ENCODE results near the gene SUOX.

The SUOX gene

DNA sequence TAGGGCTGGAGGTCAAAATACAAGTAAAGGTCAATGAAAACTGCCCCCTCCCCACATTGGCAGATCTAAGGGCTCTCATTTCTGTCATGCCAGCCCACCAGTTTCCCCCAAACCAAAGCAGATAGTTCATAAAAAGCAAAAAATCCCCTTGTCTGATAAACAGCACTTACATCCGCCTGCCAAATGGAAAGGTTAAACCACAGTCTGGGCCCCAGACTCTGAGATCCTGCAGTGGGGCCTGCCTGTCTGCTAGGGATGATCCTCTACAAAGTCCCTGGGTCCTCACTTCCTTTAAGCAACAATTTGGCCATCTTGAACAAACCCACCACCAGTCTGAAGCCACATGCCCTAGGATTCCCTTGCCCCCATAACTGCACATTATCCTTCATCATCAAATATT, 34.9 kb downstream of the SUOX start:
- no peaks in the 10 kb centered on the region for H3K27me3 ChIP-seq (replicated peaks; ENCODE audit: control insufficient read depth, insufficient read depth, low read length)
- peaks cover 2% of the 10 kb centered on the region for H3K36me3 ChIP-seq (ENCODE audit: control insufficient read depth, insufficient read depth, low read length)
- H3K4me3 ChIP-seq (replicated peaks; ENCODE audit: low read depth, low read length) = no peak overlapping the region
- no peak for DNase-seq (ENCODE audit: extremely low read depth, insufficient read length)
- TF ChIP-seq, protein P1, sequence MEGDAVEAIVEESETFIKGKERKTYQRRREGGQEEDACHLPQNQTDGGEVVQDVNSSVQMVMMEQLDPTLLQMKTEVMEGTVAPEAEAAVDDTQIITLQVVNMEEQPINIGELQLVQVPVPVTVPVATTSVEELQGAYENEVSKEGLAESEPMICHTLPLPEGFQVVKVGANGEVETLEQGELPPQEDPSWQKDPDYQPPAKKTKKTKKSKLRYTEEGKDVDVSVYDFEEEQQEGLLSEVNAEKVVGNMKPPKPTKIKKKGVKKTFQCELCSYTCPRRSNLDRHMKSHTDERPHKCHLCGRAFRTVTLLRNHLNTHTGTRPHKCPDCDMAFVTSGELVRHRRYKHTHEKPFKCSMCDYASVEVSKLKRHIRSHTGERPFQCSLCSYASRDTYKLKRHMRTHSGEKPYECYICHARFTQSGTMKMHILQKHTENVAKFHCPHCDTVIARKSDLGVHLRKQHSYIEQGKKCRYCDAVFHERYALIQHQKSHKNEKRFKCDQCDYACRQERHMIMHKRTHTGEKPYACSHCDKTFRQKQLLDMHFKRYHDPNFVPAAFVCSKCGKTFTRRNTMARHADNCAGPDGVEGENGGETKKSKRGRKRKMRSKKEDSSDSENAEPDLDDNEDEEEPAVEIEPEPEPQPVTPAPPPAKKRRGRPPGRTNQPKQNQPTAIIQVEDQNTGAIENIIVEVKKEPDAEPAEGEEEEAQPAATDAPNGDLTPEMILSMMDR (IDR thresholded peaks at IDR 0.05; ENCODE audit: insufficient read depth, low read length, poor library complexity, severe bottlenecking) = no peak

- Histone ChIP-seq H3K4me3 (replicated peaks; ENCODE audit: low read depth, low read length) (no peak overlapping the region), H3K27me3 (replicated peaks; ENCODE audit: control insufficient read depth, insufficient read depth, low read length) (no peaks in the 10 kb centered on the region), H3K36me3 (ENCODE audit: control insufficient read depth, insufficient read depth, low read length) (peaks cover 2% of the 10 kb centered on the region)
- TF ChIP-seq, protein P1 (IDR thresholded peaks at IDR 0.05; ENCODE audit: insufficient read depth, low read length, poor library complexity, severe bottlenecking) = no peak
- no peak for DNase-seq (ENCODE audit: extremely low read depth, insufficient read length)
Observed at GRCh38 chr12:56034586-56035332, 37.7 kb downstream of the SUOX start.

GRCh38 chr12:56037161-56037560, 40.1 kb downstream of the SUOX start:
- DNase-seq (ENCODE audit: extremely low read depth, insufficient read length) = no peak
- Histone ChIP-seq H3K4me3 (replicated peaks; ENCODE audit: low read depth, low read length) (no peak overlapping the region), H3K27me3 (replicated peaks; ENCODE audit: control insufficient read depth, insufficient read depth, low read length) (no peaks in the 10 kb centered on the region), H3K36me3 (ENCODE audit: control insufficient read depth, insufficient read depth, low read length) (peaks cover 2% of the 10 kb centered on the region)
- TF ChIP-seq, protein P1 (IDR thresholded peaks at IDR 0.05; ENCODE audit: insufficient read depth, low read length, poor library complexity, severe bottlenecking) = no peak

- TF ChIP-seq, protein P1 (IDR thresholded peaks at IDR 0.05; ENCODE audit: insufficient read depth, low read length, poor library complexity, severe bottlenecking) = no peak
- Histone ChIP-seq H3K4me3 (replicated peaks; ENCODE audit: low read depth, low read length) (no peak overlapping the region), H3K27me3 (replicated peaks; ENCODE audit: control insufficient read depth, insufficient read depth, low read length) (no peaks in the 10 kb centered on the region), H3K36me3 (ENCODE audit: control insufficient read depth, insufficient read depth, low read length) (peaks cover 2% of the 10 kb centered on the region)
- DNase-seq (ENCODE audit: extremely low read depth, insufficient read length) = no peak
Observed at GRCh38 chr12:56038022-56038655, 41.1 kb downstream of the SUOX start.

GRCh38 chr12:56040151-56040550, 43.1 kb downstream of the SUOX start:
- peaks cover 7% of the 10 kb centered on the region for H3K36me3 ChIP-seq (ENCODE audit: control insufficient read depth, insufficient read depth, low read length)
- no peak overlapping the region for H3K4me3 ChIP-seq (replicated peaks; ENCODE audit: low read depth, low read length)
- no peak for DNase-seq (ENCODE audit: extremely low read depth, insufficient read length)
- TF ChIP-seq, protein P1 (IDR thresholded peaks at IDR 0.05; ENCODE audit: insufficient read depth, low read length, poor library complexity, severe bottlenecking) = no peak
- H3K27me3 ChIP-seq (replicated peaks; ENCODE audit: control insufficient read depth, insufficient read depth, low read length) = no peaks in the 10 kb centered on the region

All from GM06990 (cell line).